Measurements from ENCODE around the gene ZNF93. TPM values are rescaled to one million over a fixed set of nuclear protein-coding genes. Genes with fewer than 3 reads are reported as not detected.
"Not testable (repeated sequence)": the region's sequence is repeated elsewhere in the genome, so short reads cannot be mapped to it uniquely, and the experiment has no call there.

The ZNF93 gene
- total and polyA plus RNA-seq, 2 donors (not counting 1 experiment from before 2014, with no cell fraction given), result 3.8 to 6.6 TPM

DNA sequence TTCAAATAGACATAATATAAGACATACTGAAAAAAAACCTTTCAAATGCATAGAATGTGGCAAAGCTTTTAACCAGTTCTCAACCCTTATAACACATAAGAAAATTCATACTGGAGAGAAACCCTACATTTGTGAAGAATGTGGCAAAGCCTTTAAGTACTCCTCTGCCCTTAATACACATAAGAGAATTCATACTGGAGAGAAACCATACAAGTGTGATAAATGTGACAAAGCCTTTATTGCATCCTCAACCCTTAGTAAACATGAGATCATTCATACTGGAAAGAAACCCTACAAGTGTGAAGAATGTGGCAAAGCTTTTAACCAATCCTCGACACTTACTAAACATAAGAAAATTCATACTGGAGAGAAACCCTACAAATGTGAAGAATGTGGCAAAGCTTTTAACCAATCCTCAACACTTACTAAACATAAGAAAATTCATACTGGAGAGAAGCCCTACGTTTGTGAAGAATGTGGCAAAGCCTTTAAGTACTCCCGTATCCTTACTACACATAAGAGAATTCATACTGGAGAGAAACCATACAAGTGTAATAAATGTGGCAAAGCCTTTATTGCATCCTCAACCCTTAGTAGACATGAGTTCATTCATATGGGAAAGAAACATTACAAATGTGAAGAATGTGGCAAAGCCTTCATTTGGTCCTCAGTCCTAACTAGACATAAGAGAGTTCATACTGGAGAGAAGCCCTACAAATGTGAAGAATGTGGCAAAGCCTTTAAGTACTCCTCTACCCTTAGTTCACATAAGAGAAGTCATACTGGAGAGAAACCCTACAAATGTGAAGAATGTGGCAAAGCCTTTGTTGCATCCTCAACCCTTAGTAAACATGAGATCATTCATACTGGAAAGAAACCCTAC, 32.9 kb downstream of the ZNF93 start:
- H3K9me3 ChIP-seq (ENCODE audit: control insufficient read depth, insufficient read depth, low read depth, low read length), result not testable (repeated sequence)

GRCh38 chr19:19937403-19937802, 36.7 kb downstream of the ZNF93 start:
- no peak for DNase-seq (ENCODE audit: low read depth in 2 of 2)
- H3K9ac ChIP-seq (ENCODE audit: insufficient read depth, low read length), result no peak overlapping the region
- H4K20me1 ChIP-seq (ENCODE audit: control insufficient read depth, extremely low read depth, insufficient read depth, low read length), result no peaks in the 10 kb centered on the region
- no peak overlapping the region for H3K4me3 ChIP-seq (replicated peaks in 1 of 4; ENCODE audit: control extremely low read depth in 1 of 4, insufficient read depth in 1 of 4, low read depth in 3 of 4, low read length in 4 of 4)
- H3K27me3 ChIP-seq (ENCODE audit: control insufficient read depth, insufficient read depth, low read length), result no peaks in the 10 kb centered on the region
- no peaks in the 10 kb centered on the region for H3K9me3 ChIP-seq (ENCODE audit: control insufficient read depth, insufficient read depth, low read depth, low read length)
- H3K4me2 ChIP-seq (ENCODE audit: extremely low read depth, insufficient read depth, low read length), result no peak overlapping the region
- no peaks in the 10 kb centered on the region for H3K4me1 ChIP-seq (ENCODE audit: control insufficient read depth, extremely low read depth, insufficient read depth, low read length)
- H2AFZ ChIP-seq (ENCODE audit: low read length), result no peak overlapping the region
- no peaks in the 10 kb centered on the region for H3K79me2 ChIP-seq (ENCODE audit: control insufficient read depth, insufficient read depth, low read length)
- TF ChIP-seq, protein P1, sequence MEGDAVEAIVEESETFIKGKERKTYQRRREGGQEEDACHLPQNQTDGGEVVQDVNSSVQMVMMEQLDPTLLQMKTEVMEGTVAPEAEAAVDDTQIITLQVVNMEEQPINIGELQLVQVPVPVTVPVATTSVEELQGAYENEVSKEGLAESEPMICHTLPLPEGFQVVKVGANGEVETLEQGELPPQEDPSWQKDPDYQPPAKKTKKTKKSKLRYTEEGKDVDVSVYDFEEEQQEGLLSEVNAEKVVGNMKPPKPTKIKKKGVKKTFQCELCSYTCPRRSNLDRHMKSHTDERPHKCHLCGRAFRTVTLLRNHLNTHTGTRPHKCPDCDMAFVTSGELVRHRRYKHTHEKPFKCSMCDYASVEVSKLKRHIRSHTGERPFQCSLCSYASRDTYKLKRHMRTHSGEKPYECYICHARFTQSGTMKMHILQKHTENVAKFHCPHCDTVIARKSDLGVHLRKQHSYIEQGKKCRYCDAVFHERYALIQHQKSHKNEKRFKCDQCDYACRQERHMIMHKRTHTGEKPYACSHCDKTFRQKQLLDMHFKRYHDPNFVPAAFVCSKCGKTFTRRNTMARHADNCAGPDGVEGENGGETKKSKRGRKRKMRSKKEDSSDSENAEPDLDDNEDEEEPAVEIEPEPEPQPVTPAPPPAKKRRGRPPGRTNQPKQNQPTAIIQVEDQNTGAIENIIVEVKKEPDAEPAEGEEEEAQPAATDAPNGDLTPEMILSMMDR (conservative IDR thresholded peaks at IDR 0.05 in 1 of 2, IDR thresholded peaks at IDR 0.05 in 1 of 2; ENCODE audit: low read depth in 1 of 2, low read length in 2 of 2), result no peak
- no peak for TF ChIP-seq EZH2 (IDR thresholded peaks at IDR 0.05; ENCODE audit: low read length, missing control alignments)
- H3K27ac ChIP-seq (ENCODE audit: insufficient read depth, low read length), result no peak overlapping the region
- H3K36me3 ChIP-seq (ENCODE audit: control insufficient read depth, insufficient read depth, low read length), result no peaks in the 10 kb centered on the region

More for the DNA sequence above, 32.9 kb downstream of the ZNF93 start:
- not testable (repeated sequence) for H3K79me2 ChIP-seq (ENCODE audit: control insufficient read depth, insufficient read depth, low read length); H2AFZ ChIP-seq (ENCODE audit: low read length); H3K4me1 ChIP-seq (ENCODE audit: control insufficient read depth, extremely low read depth, insufficient read depth, low read length); H3K36me3 ChIP-seq (ENCODE audit: control insufficient read depth, insufficient read depth, low read length); H3K9ac ChIP-seq (ENCODE audit: insufficient read depth, low read length); H3K4me2 ChIP-seq (ENCODE audit: extremely low read depth, insufficient read depth, low read length); H3K4me3 ChIP-seq (replicated peaks in 1 of 4; ENCODE audit: control extremely low read depth in 1 of 4, insufficient read depth in 1 of 4, low read depth in 3 of 4, low read length in 4 of 4); DNase-seq (ENCODE audit: low read depth in 2 of 2); H4K20me1 ChIP-seq (ENCODE audit: control insufficient read depth, extremely low read depth, insufficient read depth, low read length); H3K27me3 ChIP-seq (ENCODE audit: control insufficient read depth, insufficient read depth, low read length); H3K27ac ChIP-seq (ENCODE audit: insufficient read depth, low read length)

DNA sequence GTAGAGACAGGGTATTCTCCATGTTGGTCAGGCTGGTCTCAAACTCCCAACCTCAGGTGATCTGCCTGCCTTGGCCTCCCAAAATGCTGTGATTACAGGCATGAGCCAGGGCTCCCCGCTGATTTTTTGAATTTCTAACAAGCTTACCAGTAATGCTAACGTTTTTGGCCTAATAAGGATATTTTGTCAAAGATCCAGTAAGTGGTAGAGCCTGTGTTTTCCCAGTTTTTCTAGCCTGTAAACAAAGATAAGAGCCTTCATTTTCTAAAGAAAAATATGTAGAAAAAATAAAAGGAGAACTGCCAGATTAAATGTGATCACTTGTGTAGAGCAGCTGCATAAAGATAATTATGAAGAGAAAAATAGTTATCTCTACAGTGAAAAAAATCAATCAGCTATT, 37.7 kb downstream of the ZNF93 start:
- H4K20me1 ChIP-seq (ENCODE audit: control insufficient read depth, extremely low read depth, insufficient read depth, low read length), result no peaks in the 10 kb centered on the region
- no peaks in the 10 kb centered on the region for H3K27me3 ChIP-seq (ENCODE audit: control insufficient read depth, insufficient read depth, low read length)
- H3K9ac ChIP-seq (ENCODE audit: insufficient read depth, low read length), result no peak overlapping the region

More for the DNA sequence above, 37.7 kb downstream of the ZNF93 start:
- DNase-seq (ENCODE audit: low read depth in 2 of 2), result no peak
- TF ChIP-seq EZH2 (IDR thresholded peaks at IDR 0.05; ENCODE audit: low read length, missing control alignments), result no peak
- TF ChIP-seq, protein P1 (conservative IDR thresholded peaks at IDR 0.05 in 1 of 2, IDR thresholded peaks at IDR 0.05 in 1 of 2; ENCODE audit: low read depth in 1 of 2, low read length in 2 of 2), result no peak
- Histone ChIP-seq H3K4me2 (ENCODE audit: extremely low read depth, insufficient read depth, low read length) (no peak overlapping the region), H3K27ac (ENCODE audit: insufficient read depth, low read length) (no peak overlapping the region), H2AFZ (ENCODE audit: low read length) (no peak overlapping the region), H3K79me2 (ENCODE audit: control insufficient read depth, insufficient read depth, low read length) (no peaks in the 10 kb centered on the region), H3K9me3 (ENCODE audit: control insufficient read depth, insufficient read depth, low read depth, low read length) (no peaks in the 10 kb centered on the region), H3K4me1 (ENCODE audit: control insufficient read depth, extremely low read depth, insufficient read depth, low read length) (no peaks in the 10 kb centered on the region), H3K36me3 (ENCODE audit: control insufficient read depth, insufficient read depth, low read length) (no peaks in the 10 kb centered on the region), H3K4me3 (replicated peaks in 1 of 4; ENCODE audit: control extremely low read depth in 1 of 4, insufficient read depth in 1 of 4, low read depth in 3 of 4, low read length in 4 of 4) (no peak overlapping the region)

Data from fibroblast of lung (primary cell).